H1 (cell line): ENCODE measurements around the gene OGFOD1. TPM values are rescaled to one million over a fixed set of nuclear protein-coding genes. Genes with fewer than 3 reads are reported as not detected.

Experiments
- CTCF ChIA-PET: fragments of 300-600 bp; sonication (Branson Sonifier 250); formaldehyde crosslinking; loops from one replicate; lab custom pipeline; 2021; ENCODE audit not compliant: partially characterized antibody; lab: Charles Lee
- POLR2A ChIA-PET: fragments of 300-600 bp; sonication (Branson Sonifier 250); formaldehyde crosslinking; loops from one replicate; lab custom pipeline; 2021; ENCODE audit warnings: inconsistent platforms; ENCODE audit not compliant: partially characterized antibody; lab: Charles Lee
- DNase-seq, 2 experiments: peaks; one replicate each; pipeline versions ENCODE4 v3.0.0 to v3.0.0-alpha.2; 2010 to 2022; ENCODE audit warnings: low spot score in 2 of 2, low read depth in 1 of 2, mixed read lengths in 1 of 2
- FAIRE-seq: peaks from 2 replicates; lab custom pipeline; 2011; peaks lifted over from hg19 to GRCh38; lab: Jason Lieb, UNC
- H2AFZ ChIP-seq: 2 replicates; pipeline ENCODE4 v1.8.1; 2012; ENCODE audit warnings: low read length, inconsistent platforms
- H2AK5ac ChIP-seq: 2 replicates; pipeline ENCODE4 v1.6.1; 2013; ENCODE audit warnings: low read depth, low read length
- H2BK120ac ChIP-seq: replicated peaks from 2 replicates; pipeline ENCODE3; 2013; ENCODE audit warnings: low read depth, low read length, inconsistent platforms
- H2BK12ac ChIP-seq: 2 replicates; pipeline ENCODE4 v1.6.1; 2013; ENCODE audit warnings: low read depth, low read length
- H2BK15ac ChIP-seq: 2 replicates; pipeline ENCODE4 v1.6.1; 2013; ENCODE audit warnings: low read length
- H2BK20ac ChIP-seq: 2 replicates; pipeline ENCODE4 v1.6.1; 2013; ENCODE audit warnings: low read length
- H2BK5ac ChIP-seq: 2 replicates; pipeline ENCODE4 v1.6.1; 2013; ENCODE audit warnings: low read depth, low read length
- H3K14ac ChIP-seq: 2 replicates; pipeline ENCODE4 v1.6.1; 2013; ENCODE audit warnings: inconsistent platforms; ENCODE audit not compliant: insufficient read length
- H3K18ac ChIP-seq: 2 replicates; pipeline ENCODE4 v1.6.1; 2013; ENCODE audit warnings: low read length; ENCODE audit errors: extremely low read depth
- H3K23ac ChIP-seq: 2 replicates; pipeline ENCODE4 v1.6.1; 2013; ENCODE audit warnings: inconsistent platforms; ENCODE audit not compliant: insufficient read length
- H3K23me2 ChIP-seq: 2 replicates; pipeline ENCODE4 v1.6.1; 2013; ENCODE audit warnings: low read depth, low read length
- H3K27ac ChIP-seq: 2 replicates; pipeline ENCODE4 v1.6.1; 2011; ENCODE audit warnings: low read depth, low read length, inconsistent platforms
- H3K27me3 ChIP-seq, 4 experiments: replicated peaks in 1 of 4; 1 replicate in 1 of 4; 2 replicates in 3 of 4; pipeline versions ENCODE4 v1.6.1 to v1.8.1; 2011 to 2013; ENCODE audit warnings: low read length in 3 of 4, mild to moderate bottlenecking in 3 of 4, inconsistent platforms in 2 of 4, mixed read lengths in 2 of 4, moderate library complexity in 1 of 4; ENCODE audit not compliant: control insufficient read depth in 3 of 4, insufficient read depth in 3 of 4; ENCODE audit errors: extremely low read depth in 1 of 4
- H3K36me3 ChIP-seq, 4 experiments: 2 replicates each; pipeline versions ENCODE4 v1.6.1 to v1.8.1; 2011 to 2013; ENCODE audit warnings: mild to moderate bottlenecking in 4 of 4, low read length in 3 of 4, moderate library complexity in 2 of 4, control low read depth in 1 of 4, inconsistent platforms in 1 of 4; ENCODE audit not compliant: insufficient read depth in 4 of 4, control insufficient read depth in 2 of 4
- H3K4ac ChIP-seq: replicated peaks from 2 replicates; pipeline ENCODE3; 2013; ENCODE audit warnings: low read length, low read depth, mixed read lengths, inconsistent platforms; ENCODE audit not compliant: insufficient read length
- H3K4me1 ChIP-seq, 4 experiments: replicated peaks in 1 of 4; 1 replicate in 1 of 4; 2 replicates in 3 of 4; pipeline versions ENCODE4 v1.6.1 to v1.8.1; 2011 to 2013; ENCODE audit warnings: low read length in 3 of 4, inconsistent platforms in 2 of 4, mixed read lengths in 1 of 4; ENCODE audit not compliant: insufficient read depth in 4 of 4, control insufficient read depth in 3 of 4
- H3K4me2 ChIP-seq, 2 experiments: 2 replicates each; pipeline versions ENCODE4 v1.6.1 to v1.8.1; 2011 to 2013; ENCODE audit warnings: low read depth in 2 of 2, low read length in 2 of 2, control low read depth in 1 of 2, inconsistent platforms in 1 of 2, mild to moderate bottlenecking in 1 of 2; ENCODE audit not compliant: insufficient read depth in 1 of 2
- H3K4me3 ChIP-seq, 4 experiments: fragments of 200-600, 300-600 bp in 1 of 4; sonication (generic), shearing (Covaris generic), sonication (Bioruptor Twin) in 1 of 4; 2 replicates each; pipeline versions ENCODE4 v1.5.1 to v1.8.1; 2011 to 2016; ENCODE audit warnings: low read length in 4 of 4, low read depth in 3 of 4, control low read depth in 2 of 4, inconsistent platforms in 2 of 4, mild to moderate bottlenecking in 2 of 4, mixed read lengths in 1 of 4, moderate library complexity in 1 of 4; ENCODE audit not compliant: insufficient read depth in 2 of 4; ENCODE audit errors: extremely low read depth in 1 of 4
- H3K56ac ChIP-seq: replicated peaks from 2 replicates; pipeline ENCODE3; 2013; ENCODE audit warnings: low read depth, mild to moderate bottlenecking, mixed read lengths, low read length, inconsistent platforms; ENCODE audit not compliant: insufficient read length
- H3K79me1 ChIP-seq: 2 replicates; pipeline ENCODE4 v1.6.1; 2013; ENCODE audit warnings: low read depth, low read length, control low read depth
- H3K79me2 ChIP-seq, 2 experiments: 2 replicates each; pipeline versions ENCODE4 v1.6.1 to v1.8.1; 2012 to 2013; ENCODE audit warnings: low read length in 2 of 2, mild to moderate bottlenecking in 2 of 2, inconsistent platforms in 1 of 2; ENCODE audit not compliant: insufficient read depth in 2 of 2, control insufficient read depth in 1 of 2
- H3K9ac ChIP-seq, 4 experiments: replicated peaks in 1 of 4; 1 replicate in 1 of 4; 2 replicates in 3 of 4; pipeline versions ENCODE4 v1.6.1 to v1.8.1; 2011 to 2013; ENCODE audit warnings: low read depth in 3 of 4, low read length in 3 of 4, control low read depth in 2 of 4, mild to moderate bottlenecking in 2 of 4, moderate library complexity in 2 of 4, inconsistent platforms in 1 of 4; ENCODE audit errors: extremely low read depth in 1 of 4
- H3K9me3 ChIP-seq, 2 experiments: 2 replicates each; pipeline versions ENCODE4 v1.6.1 to v1.8.1; 2012 to 2013; ENCODE audit warnings: mild to moderate bottlenecking in 2 of 2, moderate library complexity in 2 of 2, control low read depth in 1 of 2, inconsistent platforms in 1 of 2, low read depth in 1 of 2, low read length in 1 of 2, mixed read lengths in 1 of 2; ENCODE audit not compliant: insufficient read depth in 2 of 2
- H4K20me1 ChIP-seq, 2 experiments: replicated peaks in 1 of 2; 2 replicates each; pipeline versions ENCODE3 to v1.8.1; 2011 to 2013; ENCODE audit warnings: inconsistent platforms in 2 of 2, low read length in 2 of 2, mild to moderate bottlenecking in 1 of 2; ENCODE audit not compliant: insufficient read depth in 2 of 2, control insufficient read depth in 1 of 2
- H4K5ac ChIP-seq: 2 replicates; pipeline ENCODE4 v1.6.1; 2013; ENCODE audit warnings: low read length, low read depth, mixed read lengths, inconsistent platforms; ENCODE audit not compliant: insufficient read length
- H4K8ac ChIP-seq: 2 replicates; pipeline ENCODE4 v1.8.0; 2013; ENCODE audit warnings: mild to moderate bottlenecking, moderate library complexity, low read length, inconsistent platforms; ENCODE audit not compliant: insufficient read depth; ENCODE audit errors: extremely low read depth
- H4K91ac ChIP-seq: replicated peaks from 2 replicates; pipeline ENCODE3; 2013; ENCODE audit warnings: low read length, mixed read lengths, inconsistent platforms; ENCODE audit not compliant: insufficient read length
- ATF2 ChIP-seq: IDR thresholded peaks from 2 replicates; pipeline ENCODE4 v1.6.1; 2012; ENCODE audit warnings: low read length, inconsistent platforms
- BRCA1 ChIP-seq: IDR thresholded peaks from 2 replicates; pipeline ENCODE4 v1.6.1; 2012; ENCODE audit warnings: low read depth, low read length, improper control_type of control experiment
- CTCF ChIP-seq, 3 experiments: IDR thresholded peaks; 1 replicate in 2 of 3; 2 replicates in 1 of 3; pipeline versions ENCODE4 v1.5.1 to v1.6.1; 2011; ENCODE audit warnings: low read length in 3 of 3, mild to moderate bottlenecking in 3 of 3, inconsistent platforms in 2 of 3, low read depth in 1 of 3, moderate library complexity in 1 of 3; ENCODE audit not compliant: insufficient read depth in 1 of 3; ENCODE audit errors: control extremely low read depth in 1 of 3
- EP300 ChIP-seq, 2 experiments: IDR thresholded peaks; 1 replicate in 1 of 2; 2 replicates in 1 of 2; pipeline ENCODE4 v1.6.1; 2011 to 2012; ENCODE audit warnings: low read depth in 2 of 2, low read length in 2 of 2, mild to moderate bottlenecking in 2 of 2, borderline replicate concordance in 1 of 2, inconsistent platforms in 1 of 2, moderate library complexity in 1 of 2
- RBBP5 ChIP-seq: IDR thresholded peaks from 2 replicates; pipeline ENCODE4 v1.7.1; 2012; ENCODE audit warnings: low read depth, mild to moderate bottlenecking, inconsistent platforms, low read length, moderate library complexity, borderline replicate concordance
- RNF2 ChIP-seq: fragments of 200-900, 300-1000 bp; sonication (generic); IDR thresholded peaks from 2 replicates; pipeline ENCODE4 v1.7.1; 2016; ENCODE audit warnings: borderline replicate concordance, low read depth, mild to moderate bottlenecking, antibody characterized with exemption, low read length; ENCODE audit not compliant: poor library complexity, severe bottlenecking; ENCODE audit errors: missing control alignments
- SIN3A ChIP-seq, 2 experiments: IDR thresholded peaks in 1 of 2; conservative IDR thresholded peaks in 1 of 2; 2 replicates each; pipeline ENCODE4 v1.6.1; 2011 to 2012; ENCODE audit warnings: low read length in 2 of 2, improper control_type of control experiment in 1 of 2, low read depth in 1 of 2, mild to moderate bottlenecking in 1 of 2
- SIRT6 ChIP-seq: IDR thresholded peaks from one replicate; pipeline ENCODE4 v1.7.1; 2012; ENCODE audit warnings: low read length, inconsistent platforms
- SP4 ChIP-seq: IDR thresholded peaks from 2 replicates; pipeline ENCODE4 v1.6.1; 2012; ENCODE audit warnings: low read length, inconsistent platforms
- WGBS, 2 experiments: shearing (Covaris generic) in 1 of 2; methylation state at CpG; one replicate each; pipeline versions ENCODE4 v1.1.6 to v1.1.7; 2013 to 2015; ENCODE audit warnings: low lambda C conversion rate in 2 of 2, mixed read lengths in 2 of 2, inconsistent platforms in 1 of 2, low coverage in 1 of 2, missing lambda C conversion rate in 1 of 2; ENCODE audit not compliant: insufficient replicate concordance in 2 of 2, insufficient coverage in 1 of 2, insufficient read length in 1 of 2; ENCODE audit errors: extremely low coverage in 1 of 2, missing lambda C conversion rate in 1 of 2; 5-methylcytosine and 5-hydroxymethylcytosine counted together
- polyA plus RNA-seq, 7 experiments: library from polyadenylated mRNA; depleted of rRNA in 3 of 7; stranded (reverse) in 5 of 7; unstranded in 2 of 7; fragments of >200 nt in 5 of 7; fragments of 200-250 nt in 2 of 7; gene quantifications; 1 replicate in 5 of 7; 2 replicates in 1 of 7; 4 replicates in 1 of 7; pipeline versions ENCODE4 v1.2.1 to v1.2.3, GENCODE V29; 2011 to 2013; ENCODE audit warnings: missing spikeins in 2 of 7, mixed read lengths in 2 of 7
- total RNA-seq: library from RNA; stranded (reverse); fragmentation: NEBNext Ultra II Directional; extraction: Animal tissue kit (Norgen Biotek cat#: 25700); gene quantifications from 2 replicates; pipeline ENCODE4 v1.2.1, GENCODE V29; 2021

OGFOD1 gene
- total and polyA plus RNA-seq, 2 of the 8 experiments (the other 6 are each of a cell fraction or from before 2014, with no cell fraction given) = 24.6 to 61.4 TPM

GRCh38 chr16:56510544-56510943 lies 59.2 kb downstream of the OGFOD1 start:
- H3K14ac ChIP-seq = no peak overlapping the region
- WGBS, 2 experiments = 75% methylated on average over 2 of the region's 2 CpGs; no CpG with 5 or more reads in 1 of the 2 experiments
- no peak overlapping the region for H2BK20ac ChIP-seq
- H3K4me3 ChIP-seq = no peak overlapping the region
- H3K23me2 ChIP-seq = no peaks in the 10 kb centered on the region
- no peak overlapping the region for H2BK5ac ChIP-seq
- no peak for FAIRE-seq
- H3K79me2 ChIP-seq = no peaks in the 10 kb centered on the region
- H4K91ac ChIP-seq = no peak overlapping the region
- H2AK5ac ChIP-seq = no peak overlapping the region
- H2AFZ ChIP-seq = no peak overlapping the region
- H3K56ac ChIP-seq = no peak overlapping the region
- no peak overlapping the region for H3K23ac ChIP-seq
- no peak overlapping the region for H3K4me2 ChIP-seq
- no peaks in the 10 kb centered on the region for H3K4me1 ChIP-seq
- H3K9me3 ChIP-seq = no peaks in the 10 kb centered on the region
- no peak for DNase-seq
- POLR2A ChIA-PET = no interaction called here
- no peak overlapping the region for H3K27ac ChIP-seq
- no peaks in the 10 kb centered on the region for H3K79me1 ChIP-seq
- no peak overlapping the region for H2BK12ac ChIP-seq
- H4K20me1 ChIP-seq = no peaks in the 10 kb centered on the region
- no peak overlapping the region for H3K4ac ChIP-seq
- H3K36me3 ChIP-seq = no peaks in the 10 kb centered on the region; a peak in 2 of 8 replicates
- CTCF ChIA-PET = interaction anchor here (1.1 kb wide), 1 partner anchor 192 kb away, joined by 7 read pairs; no protein-coding TSS in a partner anchor
- H3K18ac ChIP-seq = no peak overlapping the region
- H3K9ac ChIP-seq = no peak overlapping the region
- H3K27me3 ChIP-seq = no peaks in the 10 kb centered on the region
- H2BK15ac ChIP-seq = no peak overlapping the region
- no peak overlapping the region for H4K8ac ChIP-seq
- no peak overlapping the region for H4K5ac ChIP-seq
- no peak overlapping the region for H2BK120ac ChIP-seq
- TF ChIP-seq ATF2 (no peak), CTCF (IDR thresholded peaks at IDR 0.05; ENCODE audit: control extremely low read depth in 1 of 3, insufficient read depth in 1 of 3, low read depth in 1 of 3, low read length in 3 of 3) (no peak), RBBP5 (no peak), SIRT6 (no peak), EP300 (IDR thresholded peaks at IDR 0.05; ENCODE audit: borderline replicate concordance in 1 of 2, low read depth in 2 of 2, low read length in 2 of 2) (no peak), BRCA1 (no peak), RNF2 (no peak), SIN3A (conservative IDR thresholded peaks at IDR 0.05 in 1 of 2, IDR thresholded peaks at IDR 0.05 in 1 of 2; ENCODE audit: low read depth in 1 of 2, low read length in 2 of 2) (no peak), SP4 (no peak)
